Keratinocyte (primary cell): ENCODE results near the gene HERC4. TPM values are rescaled to one million over a fixed set of nuclear protein-coding genes. Genes with fewer than 3 reads are reported as not detected.

Experiments used
- DNase-seq: peaks from one replicate; pipeline ENCODE4 v3.0.0-alpha.2; 2011; ENCODE audit warnings: low read depth, missing footprints, low spot score
- FAIRE-seq: peaks from 2 replicates; lab custom pipeline; 2011; peaks lifted over from hg19 to GRCh38; lab: Jason Lieb, UNC
- H2AFZ ChIP-seq: 2 replicates; pipeline ENCODE4 v1.6.0; 2012; ENCODE audit warnings: low read length, control low read depth, inconsistent platforms; ENCODE audit not compliant: control insufficient read depth
- H3K27ac ChIP-seq: 2 replicates; pipeline ENCODE4 v1.5.1; 2011; ENCODE audit warnings: low read length; ENCODE audit not compliant: control insufficient read depth, insufficient read depth
- H3K27me3 ChIP-seq: 3 replicates; pipeline ENCODE4 v1.6.0; 2011; ENCODE audit warnings: low read length; ENCODE audit not compliant: control insufficient read depth, insufficient read depth; ENCODE audit errors: extremely low read depth
- H3K36me3 ChIP-seq, 2 experiments: 2 replicates in 1 of 2; 3 replicates in 1 of 2; pipeline ENCODE4 v1.5.1; 2011; ENCODE audit warnings: low read length in 2 of 2, mild to moderate bottlenecking in 1 of 2; ENCODE audit not compliant: control insufficient read depth in 2 of 2, insufficient read depth in 2 of 2; ENCODE audit errors: extremely low read depth in 1 of 2
- H3K4me1 ChIP-seq: 3 replicates; pipeline ENCODE4 v1.5.1; 2011; ENCODE audit warnings: low read length; ENCODE audit not compliant: control insufficient read depth, insufficient read depth; ENCODE audit errors: extremely low read depth
- H3K4me2 ChIP-seq: 3 replicates; pipeline ENCODE4 v1.6.0; 2011; ENCODE audit warnings: low read depth, low read length; ENCODE audit not compliant: control insufficient read depth, insufficient read depth; ENCODE audit errors: extremely low read depth
- H3K4me3 ChIP-seq, 3 experiments: fragments of 200-600 bp in 1 of 3; sonication (generic) in 1 of 3; 2 replicates in 2 of 3; 3 replicates in 1 of 3; pipeline ENCODE4 v1.5.1; 2011 to 2016; ENCODE audit warnings: low read length in 3 of 3, mild to moderate bottlenecking in 3 of 3, control low read depth in 2 of 3, inconsistent platforms in 1 of 3, low read depth in 1 of 3, mixed read lengths in 1 of 3, mixed run types in 1 of 3, moderate library complexity in 1 of 3; ENCODE audit not compliant: control insufficient read depth in 2 of 3, insufficient read depth in 2 of 3; ENCODE audit errors: extremely low read depth in 1 of 3
- H3K79me2 ChIP-seq: 2 replicates; pipeline ENCODE4 v1.6.0; 2012; ENCODE audit warnings: low read length; ENCODE audit not compliant: control insufficient read depth, insufficient read depth
- H3K9ac ChIP-seq: 3 replicates; pipeline ENCODE4 v1.6.0; 2011; ENCODE audit warnings: low read length; ENCODE audit not compliant: control insufficient read depth, insufficient read depth; ENCODE audit errors: extremely low read depth
- H3K9me1 ChIP-seq: 3 replicates; pipeline ENCODE4 v1.6.0; 2011; ENCODE audit warnings: low read length; ENCODE audit not compliant: control insufficient read depth, insufficient read depth; ENCODE audit errors: extremely low read depth
- H3K9me3 ChIP-seq: 2 replicates; pipeline ENCODE4 v1.5.1; 2012; ENCODE audit warnings: low read depth, low read length; ENCODE audit not compliant: control insufficient read depth
- H4K20me1 ChIP-seq: 3 replicates; pipeline ENCODE4 v1.6.0; 2011; ENCODE audit warnings: low read length; ENCODE audit not compliant: control insufficient read depth, insufficient read depth; ENCODE audit errors: extremely low read depth
- EZH2 ChIP-seq: IDR thresholded peaks from one replicate; pipeline ENCODE4 v1.6.1; 2012; ENCODE audit warnings: inconsistent platforms, mild to moderate bottlenecking, low read length, moderate library complexity
- dilution Hi-C: fragments of 300-500 bp; cut with MboI; formaldehyde crosslinking; loops from one replicate; pipeline ENCODE4 v1.7.0; 2020; ENCODE audit warnings: low sequenced_read_pairs; ENCODE audit not compliant: extremely low pct_ligation_motif_present
- polyA plus RNA-seq, 5 experiments: library from polyadenylated mRNA; depleted of rRNA in 3 of 5; stranded (reverse) in 3 of 5; stranded (forward) in 1 of 5; unstranded in 1 of 5; fragments of >200 nt; gene quantifications; 1 replicate in 1 of 5; 2 replicates in 3 of 5; 3 replicates in 1 of 5; pipeline versions ENCODE4 v1.2.1 to v1.2.3, GENCODE V29; 2011 to 2012; ENCODE audit warnings: missing spikeins in 2 of 5, low read depth in 1 of 5, low replicate concordance in 1 of 5
- TF ChIP-seq, protein P1 (sequence below), 3 experiments: IDR thresholded peaks in 1 of 3; conservative IDR thresholded peaks in 1 of 3; optimal IDR thresholded peaks in 1 of 3; 2 replicates in 2 of 3; 3 replicates in 1 of 3; pipeline versions ENCODE3 to v1.5.1; 2011; ENCODE audit warnings: low read length in 3 of 3, mild to moderate bottlenecking in 3 of 3, moderate library complexity in 2 of 3, control low read depth in 1 of 3, inconsistent platforms in 1 of 3; ENCODE audit not compliant: insufficient read depth in 2 of 3; ENCODE audit errors: extremely low read depth in 1 of 3

Gene HERC4
- polyA plus RNA-seq, 1 donor (not counting 4 experiments of a cell fraction or from before 2014, with no cell fraction given): 42.9 TPM

- H4K20me1 ChIP-seq: no peaks in the 10 kb centered on the region
- peaks cover 8 to 10% of the 10 kb centered on the region in 2 experiments for H3K36me3 ChIP-seq
- no peak overlapping the region for H2AFZ ChIP-seq
- FAIRE-seq (no peak), DNase-seq (no peak)
- no peaks in the 10 kb centered on the region for H3K27me3 ChIP-seq
- TF ChIP-seq, protein P1, sequence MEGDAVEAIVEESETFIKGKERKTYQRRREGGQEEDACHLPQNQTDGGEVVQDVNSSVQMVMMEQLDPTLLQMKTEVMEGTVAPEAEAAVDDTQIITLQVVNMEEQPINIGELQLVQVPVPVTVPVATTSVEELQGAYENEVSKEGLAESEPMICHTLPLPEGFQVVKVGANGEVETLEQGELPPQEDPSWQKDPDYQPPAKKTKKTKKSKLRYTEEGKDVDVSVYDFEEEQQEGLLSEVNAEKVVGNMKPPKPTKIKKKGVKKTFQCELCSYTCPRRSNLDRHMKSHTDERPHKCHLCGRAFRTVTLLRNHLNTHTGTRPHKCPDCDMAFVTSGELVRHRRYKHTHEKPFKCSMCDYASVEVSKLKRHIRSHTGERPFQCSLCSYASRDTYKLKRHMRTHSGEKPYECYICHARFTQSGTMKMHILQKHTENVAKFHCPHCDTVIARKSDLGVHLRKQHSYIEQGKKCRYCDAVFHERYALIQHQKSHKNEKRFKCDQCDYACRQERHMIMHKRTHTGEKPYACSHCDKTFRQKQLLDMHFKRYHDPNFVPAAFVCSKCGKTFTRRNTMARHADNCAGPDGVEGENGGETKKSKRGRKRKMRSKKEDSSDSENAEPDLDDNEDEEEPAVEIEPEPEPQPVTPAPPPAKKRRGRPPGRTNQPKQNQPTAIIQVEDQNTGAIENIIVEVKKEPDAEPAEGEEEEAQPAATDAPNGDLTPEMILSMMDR (optimal IDR thresholded peaks at IDR 0.05 in 1 of 3, IDR thresholded peaks at IDR 0.05 in 1 of 3, conservative IDR thresholded peaks at IDR 0.05 in 1 of 3; ENCODE audit: extremely low read depth in 1 of 3, insufficient read depth in 2 of 3, low read length in 3 of 3): no peak
- no peak for TF ChIP-seq EZH2
- no peak overlapping the region for H3K9ac ChIP-seq
- H3K27ac ChIP-seq: no peak overlapping the region
- no peaks in the 10 kb centered on the region for H3K4me1 ChIP-seq
- no peak overlapping the region for H3K4me3 ChIP-seq
- H3K9me3 ChIP-seq: no peaks in the 10 kb centered on the region
- H3K4me2 ChIP-seq: no peak overlapping the region
- no peaks in the 10 kb centered on the region for H3K9me1 ChIP-seq
- no peaks in the 10 kb centered on the region for H3K79me2 ChIP-seq
- dilution Hi-C loops: no loop called here
These were observed 149.6 kb downstream of the HERC4 start for GRCh38 chr10:67925449-67926005.

DNA sequence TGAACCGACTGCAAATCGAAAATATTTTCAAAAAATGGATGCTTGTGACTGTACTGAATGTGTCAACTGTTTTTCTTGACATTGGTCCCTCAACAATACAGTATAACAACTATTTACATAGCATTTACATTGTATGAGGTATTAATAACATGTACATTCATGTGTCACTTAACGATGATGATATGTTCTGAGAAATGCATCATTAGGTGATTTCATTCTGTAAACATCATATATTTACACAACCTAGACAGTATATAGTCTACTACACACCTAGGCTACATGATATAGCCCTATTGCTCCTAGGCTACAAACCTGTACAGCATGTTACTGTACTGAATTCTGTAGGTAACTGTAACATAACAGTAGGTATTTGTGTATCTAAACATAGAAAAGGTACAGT, 150.9 kb downstream of the HERC4 start:
- no peaks in the 10 kb centered on the region for H3K9me1 ChIP-seq
- no peak for FAIRE-seq
- no peaks in the 10 kb centered on the region for H3K79me2 ChIP-seq
- no peak overlapping the region for H3K4me2 ChIP-seq
- no peak overlapping the region for H3K4me3 ChIP-seq
- H3K27ac ChIP-seq: no peak overlapping the region
- TF ChIP-seq, protein P1 (optimal IDR thresholded peaks at IDR 0.05 in 1 of 3, IDR thresholded peaks at IDR 0.05 in 1 of 3, conservative IDR thresholded peaks at IDR 0.05 in 1 of 3; ENCODE audit: extremely low read depth in 1 of 3, insufficient read depth in 2 of 3, low read length in 3 of 3): no peak
- TF ChIP-seq EZH2: no peak
- H3K9me3 ChIP-seq: no peaks in the 10 kb centered on the region
- peaks cover 8 to 10% of the 10 kb centered on the region in 2 experiments for H3K36me3 ChIP-seq
- no peaks in the 10 kb centered on the region for H3K4me1 ChIP-seq
- H4K20me1 ChIP-seq: no peaks in the 10 kb centered on the region
- H2AFZ ChIP-seq: no peak overlapping the region
- no peak for DNase-seq
- H3K27me3 ChIP-seq: no peaks in the 10 kb centered on the region
- H3K9ac ChIP-seq: no peak overlapping the region
- dilution Hi-C loops: no loop called here
